HG02938 (cell line): ENCODE measurements around the gene FAM187B.

Experiments used
- ATAC-seq: cut with Tn5 transposase; IDR thresholded peaks from one replicate; pipeline ENCODE4 v1.9.1; 2021; ENCODE audit warnings: mild to moderate bottlenecking, moderate library complexity; ENCODE audit not compliant: unreplicated experiment

The FAM187B gene

GRCh38 chr19:35179830-35180229, 48.7 kb downstream of the FAM187B start:
- no peak for ATAC-seq

GRCh38 chr19:35178701-35179100, 49.8 kb downstream of the FAM187B start:
- no peak for ATAC-seq

GRCh38 chr19:35177377-35178274, 50.9 kb downstream of the FAM187B start:
- no peak for ATAC-seq

- no peak for ATAC-seq
Measured at GRCh38 chr19:35176181-35176570, 52.4 kb downstream of the FAM187B start.
